Measurements from ENCODE around the gene C14orf180. TPM values are rescaled to one million over a fixed set of nuclear protein-coding genes. Genes with fewer than 3 reads are reported as not detected.

C14orf180 gene
- total RNA-seq, 1 experiment from 2014 or later = not detected

- intact Hi-C loops (cut with micrococcal nuclease) = no loop called here
- DNase-seq (ENCODE audit: unreplicated experiment) = no peak
- CTCF ChIA-PET = interaction anchor here (0.6 to 1.2 kb wide), 3 partner anchors 105 to 468 kb away, joined by 3 to 4 read pairs (median 3); no protein-coding TSS in a partner anchor
- H3K27me3 Mint-ChIP-seq (ENCODE audit: insufficient read depth, unreplicated experiment) = peaks cover 57% of the 10 kb centered on the region
- POLR2A ChIA-PET = interaction anchor here (0.7 kb wide), 1 partner anchor 402 kb away, joined by 3 read pairs; no protein-coding TSS in a partner anchor
- no TSS peak for BruUV-seq (replicated peaks)
- H3K4me1 Mint-ChIP-seq (ENCODE audit: insufficient read depth, unreplicated experiment) = no peaks in the 10 kb centered on the region
- H3K9me3 Mint-ChIP-seq (ENCODE audit: unreplicated experiment) = no peaks in the 10 kb centered on the region
- TF ChIP-seq CTCF (IDR thresholded peaks at IDR 0.05; ENCODE audit: unreplicated experiment) = no peak
- no peak overlapping the region for H3K4me3 Mint-ChIP-seq (ENCODE audit: unreplicated experiment)
- H3K27ac Mint-ChIP-seq (ENCODE audit: low read depth, unreplicated experiment) = no peak overlapping the region
- no peaks in the 10 kb centered on the region for H3K36me3 Mint-ChIP-seq (ENCODE audit: insufficient read depth, unreplicated experiment)
Observed at GRCh38 chr14:104545942-104546501, 33.5 kb upstream of the C14orf180 start.

GRCh38 chr14:104546591-104547309 is 32.8 kb upstream of the C14orf180 start:
- DNase-seq (ENCODE audit: unreplicated experiment) = no peak
- no peaks in the 10 kb centered on the region for H3K4me1 Mint-ChIP-seq (ENCODE audit: insufficient read depth, unreplicated experiment)
- intact Hi-C loops (cut with micrococcal nuclease) = no loop called here
- peaks cover 64% of the 10 kb centered on the region for H3K27me3 Mint-ChIP-seq (ENCODE audit: insufficient read depth, unreplicated experiment)
- no peak overlapping the region for H3K27ac Mint-ChIP-seq (ENCODE audit: low read depth, unreplicated experiment)
- no peak for TF ChIP-seq CTCF (IDR thresholded peaks at IDR 0.05; ENCODE audit: unreplicated experiment)
- no peaks in the 10 kb centered on the region for H3K36me3 Mint-ChIP-seq (ENCODE audit: insufficient read depth, unreplicated experiment)
- no peaks in the 10 kb centered on the region for H3K9me3 Mint-ChIP-seq (ENCODE audit: unreplicated experiment)
- H3K4me3 Mint-ChIP-seq (ENCODE audit: unreplicated experiment) = no peak overlapping the region
- no TSS peak for BruUV-seq (replicated peaks)
- ChIA-PET CTCF (interaction anchor here (0.8 to 1.2 kb wide), 2 partner anchors 10 to 249 kb away, joined by 3 read pairs; no protein-coding TSS in a partner anchor), POLR2A (no interaction called here)

- Mint-ChIP-seq H3K4me3 (ENCODE audit: unreplicated experiment) (no peak overlapping the region), H3K27ac (ENCODE audit: low read depth, unreplicated experiment) (no peak overlapping the region), H3K9me3 (ENCODE audit: unreplicated experiment) (no peaks in the 10 kb centered on the region), H3K27me3 (ENCODE audit: insufficient read depth, unreplicated experiment) (peaks cover 71% of the 10 kb centered on the region), H3K36me3 (ENCODE audit: insufficient read depth, unreplicated experiment) (no peaks in the 10 kb centered on the region), H3K4me1 (ENCODE audit: insufficient read depth, unreplicated experiment) (no peaks in the 10 kb centered on the region)
- DNase-seq (ENCODE audit: unreplicated experiment) = no peak
- BruUV-seq (replicated peaks) = no TSS peak
- ChIA-PET POLR2A (no interaction called here), CTCF (interaction anchor here (0.8 to 1.2 kb wide), 2 partner anchors 11 to 250 kb away, joined by 3 read pairs; no protein-coding TSS in a partner anchor)
- TF ChIP-seq CTCF (IDR thresholded peaks at IDR 0.05; ENCODE audit: unreplicated experiment) = no peak
- intact Hi-C loops (cut with micrococcal nuclease) = no loop called here
Observed at GRCh38 chr14:104547310-104547997, 32.1 kb upstream of the C14orf180 start.

Measured in MCF 10A (cell line).